ENCODE results near the gene ERO1B.

ERO1B gene

DNA sequence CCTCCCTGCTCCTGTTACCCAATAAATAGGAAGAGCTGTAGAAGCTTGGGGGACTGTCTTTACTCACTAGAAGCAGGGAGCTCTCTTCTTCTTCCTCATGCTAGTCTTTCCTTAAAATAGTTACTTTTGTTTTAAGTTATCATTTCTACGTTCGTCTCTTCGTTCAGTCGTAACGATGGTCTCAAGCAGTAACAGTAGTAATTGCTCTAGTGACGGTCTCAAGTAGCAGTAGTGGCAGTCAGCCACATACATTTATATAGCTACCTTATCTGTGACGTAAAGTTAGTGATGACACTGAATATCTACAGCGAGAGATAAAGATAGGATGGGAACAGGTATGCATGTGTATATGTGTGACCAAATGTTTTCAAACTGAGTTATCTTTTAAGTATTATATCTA lies 15.4 kb upstream of the ERO1B start:
- no peak for DNase-seq

DNA sequence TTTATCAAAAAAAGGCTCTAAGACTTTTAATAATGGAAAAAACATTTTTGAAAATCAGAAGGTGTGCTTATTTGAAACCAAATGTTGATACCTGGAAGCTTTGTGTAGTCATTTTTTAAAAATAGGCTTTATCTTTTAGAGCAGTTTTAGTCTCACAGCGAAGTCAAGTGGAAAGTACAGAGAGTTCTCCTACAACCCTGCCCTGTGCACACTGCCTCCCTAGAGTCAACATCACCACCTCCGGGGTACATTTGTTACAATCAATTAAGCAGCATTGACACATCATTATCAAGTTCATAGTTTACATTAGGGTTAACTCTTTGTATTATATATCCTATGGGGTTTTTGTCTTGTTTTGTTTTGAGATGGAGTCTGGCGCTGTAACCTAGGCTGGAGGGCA lies 10.7 kb upstream of the ERO1B start:
- no peak for DNase-seq

DNA sequence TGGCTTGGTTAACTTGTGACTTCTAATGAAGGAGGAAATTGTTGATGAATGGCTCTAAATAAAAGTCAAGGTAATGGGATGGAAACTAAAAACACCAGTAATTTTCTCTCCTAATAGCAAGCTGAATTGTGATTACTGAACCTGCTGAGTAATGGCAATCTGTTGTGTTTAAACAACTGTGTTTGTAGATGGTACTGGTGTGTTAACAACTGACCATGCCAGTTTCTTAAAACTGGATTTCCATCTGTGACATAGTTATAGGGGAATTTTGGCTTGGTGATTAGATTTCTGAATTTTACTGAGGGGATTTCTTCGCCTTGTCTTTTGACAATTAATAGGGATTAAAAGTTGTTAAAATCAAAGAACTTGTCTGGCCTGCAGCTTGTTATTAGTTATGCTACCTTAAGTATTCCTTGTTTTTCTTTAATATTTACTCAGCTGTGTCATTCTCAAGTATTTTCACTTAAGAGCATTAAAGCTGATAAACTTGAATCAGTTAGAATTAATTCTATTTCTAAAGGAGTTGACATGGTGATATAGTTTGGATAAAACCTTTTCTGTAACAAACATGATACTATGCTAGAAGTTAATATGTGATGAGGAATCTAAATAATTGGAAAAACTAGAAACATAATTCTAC lies 7.9 kb upstream of the ERO1B start:
- DNase-seq = no peak

DNA sequence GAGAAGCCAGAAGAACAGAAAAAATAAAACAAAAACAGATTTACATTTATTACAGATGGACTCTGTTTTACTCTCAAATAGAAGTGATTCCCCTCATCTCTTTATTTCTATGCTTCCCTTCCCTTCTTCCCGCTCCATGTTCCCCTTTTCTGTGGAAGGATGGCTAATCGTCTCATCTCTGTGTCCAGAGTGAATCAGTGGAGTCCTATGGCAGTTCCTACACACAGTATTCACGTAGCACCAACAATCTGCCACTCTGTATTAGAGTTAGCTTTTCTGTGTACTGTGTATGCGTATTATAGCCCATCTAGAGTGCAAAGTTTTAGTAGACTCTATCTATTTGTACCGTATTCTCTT lies 6.8 kb upstream of the ERO1B start:
- no peak for DNase-seq

DNA sequence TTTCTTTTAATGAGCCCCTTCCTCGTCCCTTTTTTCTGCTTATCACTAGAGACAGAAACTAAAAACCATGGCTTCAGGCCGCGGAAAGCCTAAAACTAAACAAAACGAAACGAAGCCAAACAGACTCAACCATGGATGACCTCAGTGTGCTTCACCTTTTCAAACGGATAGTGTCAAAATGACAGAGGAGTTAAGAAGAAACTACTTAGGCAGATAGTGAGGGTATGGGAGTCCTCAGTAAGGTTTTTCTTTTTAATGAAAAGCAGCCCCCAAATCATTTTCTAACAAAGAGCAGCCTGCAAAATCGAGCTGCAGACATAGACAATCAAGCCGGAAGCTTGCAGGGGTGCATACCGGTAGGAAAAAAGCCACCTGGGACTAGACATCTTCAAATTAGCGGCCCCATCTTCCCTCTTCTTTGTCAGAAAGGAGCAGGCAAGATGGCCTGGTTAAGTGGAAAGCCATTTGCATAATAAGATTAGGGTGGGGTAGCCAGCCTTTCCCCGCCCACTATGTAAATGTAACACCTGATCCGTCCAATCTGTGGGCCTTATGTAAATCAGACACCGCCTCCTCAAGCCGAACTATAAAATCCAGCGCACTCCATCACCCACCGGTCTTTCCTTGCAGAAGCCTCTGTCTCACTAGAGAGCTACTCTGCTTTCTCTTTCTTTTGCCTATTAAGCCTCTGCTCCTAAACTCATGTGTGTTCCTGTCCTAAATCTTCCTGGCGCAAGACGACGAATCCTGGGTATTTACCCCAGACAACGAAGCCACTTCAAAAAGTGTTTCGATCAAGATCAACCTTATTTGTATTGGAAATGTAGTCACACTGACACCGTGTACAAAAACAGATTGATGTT lies 6.2 kb upstream of the ERO1B start:
- DNase-seq = no peak

DNA sequence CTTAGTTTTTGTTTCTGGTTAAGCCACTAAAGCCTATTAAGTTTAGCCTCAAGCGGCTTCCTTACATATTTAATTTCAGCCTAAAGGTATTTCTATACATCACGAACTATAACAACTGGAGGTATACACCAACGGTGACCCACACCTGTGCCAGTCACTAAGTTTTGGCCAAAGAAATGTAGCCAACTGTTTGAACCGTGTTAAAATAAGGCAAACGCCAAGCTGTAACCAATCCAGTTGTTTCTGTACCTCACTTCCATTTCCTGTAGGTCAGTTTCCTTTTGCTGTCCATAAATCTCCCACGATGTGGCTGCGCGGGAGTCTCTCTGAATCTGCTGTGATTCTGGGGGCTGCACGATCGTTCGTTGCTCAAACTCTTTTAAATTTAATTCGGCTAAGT lies 5.6 kb upstream of the ERO1B start:
- no peak for DNase-seq

DNA sequence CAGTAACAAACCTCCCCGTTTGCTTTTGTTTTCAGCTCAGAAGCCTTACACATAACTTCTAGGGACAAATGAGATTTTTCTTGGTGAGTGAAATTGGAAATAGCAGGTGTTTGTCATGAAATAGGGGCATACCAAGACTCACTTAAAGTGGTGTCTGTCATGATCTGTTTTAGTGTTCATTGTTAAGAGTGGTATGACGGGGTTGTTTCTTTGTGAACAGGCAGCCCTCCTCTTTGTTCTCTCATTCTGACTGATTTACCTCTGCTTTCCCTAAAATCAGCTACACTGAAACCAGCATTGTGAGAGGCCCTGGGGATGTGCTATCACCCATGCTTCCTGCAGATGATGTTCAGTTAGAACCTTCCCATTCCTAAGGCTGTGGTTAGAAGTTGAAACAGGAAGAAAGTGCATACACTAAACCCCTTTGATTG lies 2.5 kb upstream of the ERO1B start:
- DNase-seq = no peak

DNA sequence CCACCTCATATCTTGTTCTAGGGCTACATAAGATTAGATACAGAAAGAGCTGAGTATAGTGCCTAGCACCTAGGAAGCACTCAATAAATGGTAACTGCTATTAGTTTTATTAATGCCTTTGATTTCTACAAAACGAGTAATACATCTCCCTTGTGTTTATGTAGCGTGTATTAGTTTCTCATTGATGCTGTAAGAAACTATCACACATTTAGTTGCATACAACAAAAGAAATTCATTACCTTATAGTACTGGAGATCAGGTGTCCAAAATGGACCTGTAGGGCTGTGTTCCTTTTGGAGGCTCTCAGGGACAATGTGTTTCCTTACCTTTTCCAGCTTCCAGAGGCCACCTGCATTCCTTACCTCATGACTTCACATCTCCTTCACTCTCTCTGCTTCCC lies 961 bp upstream of the ERO1B start:
- DNase-seq = no peak

DNA sequence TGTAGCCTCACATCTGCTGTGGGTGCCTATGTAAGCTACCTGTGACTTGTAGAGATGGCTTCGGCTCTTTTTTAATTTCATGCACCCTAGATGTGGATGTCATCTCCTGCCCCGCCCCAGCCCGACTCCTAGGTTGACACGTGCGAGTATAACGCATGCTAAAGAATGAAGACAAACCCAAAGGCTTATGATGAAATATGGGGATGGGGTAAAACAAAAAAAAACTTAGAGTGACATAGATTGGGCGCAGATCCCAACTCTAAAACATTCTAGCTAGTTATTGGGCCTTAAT lies 613 bp upstream of the ERO1B start:
- peak; percentile 47 for DNase-seq

- peak; percentile 24 for DNase-seq
These were observed 532 bp downstream of the ERO1B start for GRCh38 chr1:236281198-236281653.

GRCh38 chr1:236280438-236281197 lies 1.1 kb downstream of the ERO1B start:
- DNase-seq = peak; percentile 34

DNA sequence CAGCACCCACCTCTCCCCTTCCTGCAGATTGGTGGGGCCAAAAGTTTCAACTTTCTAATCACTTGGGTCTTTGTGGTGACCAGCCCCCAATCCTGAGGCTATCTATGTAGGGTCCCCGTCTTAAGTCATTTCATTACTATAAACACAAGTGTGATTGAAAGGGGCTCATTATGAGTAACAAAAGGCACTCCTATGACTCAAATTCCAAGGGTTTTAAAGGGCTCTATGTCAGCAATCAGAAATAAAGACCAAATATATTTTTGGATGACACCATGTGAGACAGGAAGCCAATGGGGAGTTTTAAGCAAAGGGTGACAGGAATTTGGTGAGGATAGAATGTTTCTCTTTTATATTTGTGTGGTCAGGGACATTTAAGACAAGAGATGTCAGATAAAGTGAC lies 6.2 kb downstream of the ERO1B start:
- DNase-seq = no peak

DNA sequence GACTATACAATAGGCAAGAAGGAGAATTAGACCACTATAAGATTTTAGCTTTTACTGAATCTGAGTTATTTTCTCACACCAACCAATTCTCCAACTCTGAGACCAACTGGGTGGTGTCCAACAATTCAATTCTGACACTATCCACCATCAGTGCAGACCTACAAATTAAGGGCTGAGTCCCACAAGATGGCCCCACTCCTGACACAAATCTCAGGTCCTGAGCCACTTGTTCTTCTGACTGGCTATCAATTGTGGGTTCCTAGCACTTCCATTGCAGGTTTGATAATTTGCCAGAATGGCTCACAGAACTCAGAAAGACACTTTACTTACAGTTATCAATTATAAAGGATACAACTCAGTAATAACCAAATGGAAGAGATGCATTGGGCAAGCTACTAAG lies 6.7 kb downstream of the ERO1B start:
- no peak for DNase-seq

DNA sequence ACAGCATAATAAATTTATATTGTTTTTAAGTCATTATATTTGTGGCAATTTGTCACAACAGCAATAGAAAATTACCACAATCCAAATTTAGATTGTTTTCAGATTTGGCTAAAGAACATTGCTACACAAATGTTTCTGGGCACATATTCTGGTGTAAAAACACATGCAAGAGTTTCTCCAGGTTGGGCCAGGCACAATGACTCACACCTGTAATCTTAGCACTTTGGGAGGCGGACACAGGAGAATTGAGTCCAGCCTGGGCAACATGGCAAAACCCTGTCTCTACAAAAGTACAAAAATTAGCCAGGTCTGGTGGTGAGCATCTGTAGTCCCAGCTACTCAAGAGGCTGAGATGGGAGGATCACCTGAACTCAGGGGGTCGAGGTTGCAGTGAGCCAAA lies 8.4 kb downstream of the ERO1B start:
- no peak for DNase-seq

DNA sequence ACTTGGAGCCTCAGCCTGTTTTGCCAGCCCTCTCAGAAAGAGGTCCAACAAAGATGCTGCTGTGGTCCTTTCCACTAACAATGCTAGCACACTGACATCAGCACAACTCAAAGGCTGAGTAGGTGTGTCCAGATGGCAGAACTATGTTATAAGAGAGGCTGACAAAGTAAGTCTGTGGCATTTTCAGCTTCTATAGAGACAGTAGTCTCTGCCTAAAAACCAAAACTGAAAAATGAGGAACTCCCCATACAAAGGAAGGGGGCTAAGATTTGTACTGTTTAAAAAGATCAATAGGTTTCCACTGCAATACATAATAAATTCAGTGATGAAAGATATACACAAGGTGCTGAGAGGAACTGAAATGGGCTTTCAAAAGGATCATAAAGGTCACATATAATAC lies 12.3 kb downstream of the ERO1B start:
- no peak for DNase-seq

DNA sequence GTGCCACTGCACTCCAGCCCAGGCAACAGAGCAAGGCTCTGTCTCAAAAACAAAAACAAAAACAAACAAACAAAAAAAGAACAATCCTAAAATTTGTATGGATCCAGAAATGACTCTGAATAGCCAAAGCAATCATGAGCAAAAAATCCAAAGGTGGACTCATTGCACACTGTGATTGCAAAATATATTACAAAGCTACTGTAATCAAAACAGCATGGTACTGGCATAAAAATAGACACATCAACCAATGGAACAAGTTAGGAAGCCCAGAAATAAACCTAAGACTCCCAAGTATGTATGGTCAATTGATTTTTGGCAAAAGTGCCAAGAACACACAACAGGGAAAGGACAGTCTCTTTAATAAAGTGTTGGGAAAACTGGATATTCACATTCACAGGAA lies 19.9 kb downstream of the ERO1B start:
- DNase-seq = no peak

GRCh38 chr1:236261033-236261432 lies 20.7 kb downstream of the ERO1B start:
- no peak for DNase-seq

- DNase-seq = no peak
These were observed 22.7 kb downstream of the ERO1B start for GRCh38 chr1:236259043-236259442.

- DNase-seq = no peak
These were observed 23.6 kb downstream of the ERO1B start for GRCh38 chr1:236258114-236258622.

DNA sequence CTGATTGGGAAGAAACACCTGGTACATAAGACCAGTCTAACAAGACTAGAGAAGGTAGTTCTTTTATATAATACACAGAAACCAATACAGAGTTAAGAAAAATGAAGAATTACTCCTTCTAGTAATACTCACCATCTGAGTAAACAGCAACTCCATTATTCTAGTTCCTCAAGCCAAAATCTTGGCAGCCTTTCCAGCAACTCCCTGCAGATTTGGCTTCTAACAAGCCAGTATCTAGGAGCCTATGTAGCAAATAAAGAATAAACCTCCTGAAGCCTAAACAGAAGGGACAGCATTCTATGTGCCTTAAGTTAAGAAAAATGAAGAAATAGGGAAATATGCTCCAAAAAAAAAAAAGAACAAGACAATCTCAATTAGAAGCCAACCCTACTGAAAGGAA lies 24.5 kb downstream of the ERO1B start:
- DNase-seq = no peak

DNA sequence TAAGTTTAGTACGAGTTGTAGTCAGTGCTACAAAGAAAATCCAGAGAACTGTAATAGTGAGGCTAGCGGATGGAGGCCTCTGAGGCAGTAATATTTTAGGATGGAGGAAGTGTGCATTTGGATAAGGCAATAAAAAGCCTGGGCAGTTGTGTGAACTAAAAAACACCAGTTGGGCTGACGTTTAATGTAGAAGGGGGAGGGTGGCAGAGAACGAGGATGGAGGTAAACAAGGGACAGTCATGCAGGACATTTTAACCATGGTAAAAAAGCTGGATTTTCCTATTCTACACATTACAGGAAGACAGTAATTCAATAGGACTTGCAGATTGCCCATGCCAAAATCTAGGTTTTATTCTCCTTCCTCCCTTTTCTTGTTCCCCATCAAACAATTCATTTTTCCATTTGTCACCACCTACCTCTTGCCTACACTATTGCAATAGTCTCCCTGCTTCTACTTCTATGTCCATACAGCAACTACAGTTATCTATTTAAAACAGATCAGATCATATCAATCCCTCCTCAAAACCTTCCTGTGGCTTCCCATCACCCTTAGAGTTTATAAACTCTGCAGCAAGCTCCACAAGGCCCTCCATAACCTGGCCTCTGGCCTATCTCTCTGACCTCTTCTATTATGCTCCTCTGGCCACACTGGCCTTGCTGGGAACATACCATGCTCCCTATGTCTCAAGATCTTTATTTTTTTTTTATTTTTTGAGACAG lies 27.7 kb downstream of the ERO1B start:
- no peak for DNase-seq

DNA sequence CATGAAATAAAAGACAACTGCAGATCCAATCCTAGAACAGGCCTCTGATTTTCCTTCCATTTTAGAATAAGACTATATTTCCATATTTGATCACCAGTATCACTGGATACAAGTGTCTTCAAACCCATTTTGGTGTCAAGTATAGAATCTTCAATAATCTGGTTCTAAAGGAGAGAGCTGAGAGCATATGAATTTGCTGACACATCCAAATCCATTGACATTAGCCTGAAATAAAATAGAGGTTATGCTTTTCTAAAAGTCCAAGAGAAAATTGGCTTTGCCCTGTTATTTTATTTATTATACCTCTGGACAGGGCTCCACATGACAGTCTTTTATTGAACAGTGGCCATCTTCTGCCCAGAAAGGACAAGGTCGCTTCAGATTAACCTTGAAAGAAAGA lies 28.6 kb downstream of the ERO1B start:
- DNase-seq = no peak

DNA sequence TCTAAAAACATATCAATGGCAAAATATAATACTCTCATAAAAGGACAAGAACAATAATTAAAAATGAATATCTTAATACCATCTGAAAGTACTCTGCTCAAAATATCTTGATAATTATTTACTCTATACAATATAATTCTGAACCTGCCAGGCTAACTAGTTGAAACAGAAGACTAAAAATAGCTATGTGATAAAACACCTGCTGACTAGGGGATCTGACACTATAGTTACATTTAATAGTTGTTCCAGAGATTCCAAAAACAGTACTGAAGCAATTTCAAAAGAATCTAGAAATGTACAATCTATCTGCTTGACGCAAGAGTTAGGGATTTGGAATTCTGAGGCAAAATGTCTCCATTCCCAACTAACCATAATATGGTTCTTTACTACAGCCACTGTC lies 30.2 kb downstream of the ERO1B start:
- no peak for DNase-seq

All from activated CD8-positive, alpha-beta memory T cell treated with anti-CD3 and anti-CD28 coated beads, Interleukin-2, amount 50 U/mL, for 4 hours (primary cell).